Trophoblast cell (in vitro differentiated cells and primary cell): ENCODE results near the gene HBA2.
"Not testable (repeated sequence)": the region's sequence is repeated elsewhere in the genome, so short reads cannot be mapped to it uniquely, and the experiment has no call there.

Source experiments
- DNase-seq, 2 donors: peaks; one replicate each; pipeline ENCODE4 v3.0.0-alpha.2; 2016
- H2AFZ ChIP-seq: 2 replicates; pipeline ENCODE4 v1.6.1; 2013; ENCODE audit warnings: low read length, moderate library complexity, mild to moderate bottlenecking; ENCODE audit not compliant: insufficient read depth, poor library complexity
- H2AK5ac ChIP-seq: 2 replicates; pipeline ENCODE4 v1.6.1; 2013; ENCODE audit warnings: mild to moderate bottlenecking, low read length
- H2BK120ac ChIP-seq: 2 replicates; pipeline ENCODE4 v1.6.1; 2013; ENCODE audit warnings: low read length, mild to moderate bottlenecking, moderate library complexity; ENCODE audit not compliant: insufficient read depth, poor library complexity
- H2BK12ac ChIP-seq: 2 replicates; pipeline ENCODE4 v1.6.1; 2013; ENCODE audit warnings: mild to moderate bottlenecking, low read length, moderate library complexity
- H2BK5ac ChIP-seq: 2 replicates; pipeline ENCODE4 v1.6.1; 2013; ENCODE audit warnings: low read length, low read depth, moderate library complexity, mild to moderate bottlenecking; ENCODE audit not compliant: poor library complexity
- H3K14ac ChIP-seq: 2 replicates; pipeline ENCODE4 v1.6.1; 2013; ENCODE audit warnings: mild to moderate bottlenecking, low read length
- H3K18ac ChIP-seq: 2 replicates; pipeline ENCODE4 v1.6.1; 2013; ENCODE audit warnings: mild to moderate bottlenecking, low read length
- H3K23ac ChIP-seq: 2 replicates; pipeline ENCODE4 v1.6.1; 2013; ENCODE audit warnings: low read length
- H3K27ac ChIP-seq: 2 replicates; pipeline ENCODE4 v1.5.1; 2013; ENCODE audit warnings: low read depth, mild to moderate bottlenecking, inconsistent platforms, low read length, moderate library complexity
- H3K27me3 ChIP-seq: 2 replicates; pipeline ENCODE4 v1.6.1; 2013; ENCODE audit warnings: inconsistent platforms, mild to moderate bottlenecking, low read length, moderate library complexity; ENCODE audit not compliant: insufficient read depth
- H3K36me3 ChIP-seq, 2 experiments: 1 replicate in 1 of 2; 2 replicates in 1 of 2; pipeline ENCODE4 v1.6.1; 2013; ENCODE audit warnings: low read length in 2 of 2, mild to moderate bottlenecking in 2 of 2, moderate library complexity in 1 of 2; ENCODE audit not compliant: insufficient read depth in 2 of 2, control insufficient read depth in 1 of 2
- H3K4ac ChIP-seq: 2 replicates; pipeline ENCODE4 v1.6.1; 2013; ENCODE audit warnings: low read depth, mild to moderate bottlenecking, low read length, moderate library complexity
- H3K4me1 ChIP-seq, 2 experiments: 1 replicate in 1 of 2; 2 replicates in 1 of 2; pipeline ENCODE4 v1.6.1; 2013; ENCODE audit warnings: low read length in 2 of 2, mild to moderate bottlenecking in 2 of 2, moderate library complexity in 1 of 2; ENCODE audit not compliant: insufficient read depth in 2 of 2, control insufficient read depth in 1 of 2
- H3K4me2 ChIP-seq: 2 replicates; pipeline ENCODE4 v1.6.1; 2013; ENCODE audit warnings: inconsistent platforms, mild to moderate bottlenecking, low read length, moderate library complexity
- H3K4me3 ChIP-seq: 2 replicates; pipeline ENCODE4 v1.5.1; 2013; ENCODE audit warnings: mild to moderate bottlenecking, low read depth, low read length, inconsistent platforms
- H3K79me1 ChIP-seq: one replicate; pipeline ENCODE4 v1.6.1; 2013; ENCODE audit warnings: low read length
- H3K79me2 ChIP-seq: 2 replicates; pipeline ENCODE4 v1.6.1; 2013; ENCODE audit warnings: low read length, mild to moderate bottlenecking; ENCODE audit not compliant: control insufficient read depth, insufficient read depth, poor library complexity
- H3K9ac ChIP-seq: 2 replicates; pipeline ENCODE4 v1.6.1; 2013; ENCODE audit warnings: mild to moderate bottlenecking, low read length
- H3K9me3 ChIP-seq: 2 replicates; pipeline ENCODE4 v1.6.1; 2013; ENCODE audit warnings: low read depth, mild to moderate bottlenecking, control low read depth, inconsistent platforms, low read length; ENCODE audit not compliant: insufficient read depth
- H4K12ac ChIP-seq: 2 replicates; pipeline ENCODE4 v1.6.1; 2013; ENCODE audit warnings: low read depth, mild to moderate bottlenecking, low read length, moderate library complexity
- H4K8ac ChIP-seq: 2 replicates; pipeline ENCODE4 v1.6.1; 2013; ENCODE audit warnings: low read depth, mild to moderate bottlenecking, low read length, moderate library complexity
- H4K91ac ChIP-seq: one replicate; pipeline ENCODE4 v1.6.1; 2013; ENCODE audit warnings: low read depth, mild to moderate bottlenecking, low read length, moderate library complexity
- WGBS: extraction: QIAGEN DNeasy Blood & Tissue Kit; methylation state at CpG from one replicate; pipeline ENCODE4 v1.1.7; 2013; ENCODE audit warnings: missing lambda C conversion rate; ENCODE audit not compliant: insufficient read length, insufficient coverage; ENCODE audit errors: extremely low coverage; 5-methylcytosine and 5-hydroxymethylcytosine counted together

Gene HBA2

DNA sequence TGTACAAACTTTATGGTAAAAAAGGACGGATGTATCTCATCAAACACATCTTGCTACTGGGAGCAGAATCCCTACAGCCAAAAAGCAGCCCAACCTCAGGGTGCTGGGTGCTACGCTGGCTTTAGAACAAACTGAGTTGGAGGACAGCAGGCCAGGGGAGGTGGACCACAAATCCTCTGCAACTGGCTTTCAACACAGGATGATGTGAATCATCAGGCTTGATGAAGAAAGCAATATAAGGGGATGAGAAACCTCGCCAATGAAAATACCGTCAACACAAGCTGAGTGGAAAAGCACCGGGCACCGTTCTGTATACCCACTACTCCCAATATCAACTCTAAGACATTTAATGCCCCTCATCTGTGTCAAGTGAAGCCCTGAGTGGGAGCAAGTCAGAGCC lies 21.8 kb downstream of the HBA2 start:
- Histone ChIP-seq H2AK5ac (no peak overlapping the region), H3K36me3 (peaks cover 87 to 88% of the 10 kb centered on the region in 2 experiments), H3K9ac (no peak overlapping the region), H3K4me1 (no peaks in the 10 kb centered on the region), H3K79me1 (no peaks in the 10 kb centered on the region), H3K9me3 (no peaks in the 10 kb centered on the region), H4K91ac (no peak overlapping the region), H3K4ac (no peak overlapping the region), H2AFZ (no peak overlapping the region), H3K14ac (no peak overlapping the region), H3K18ac (no peak overlapping the region), H2BK120ac (no peak overlapping the region), H3K79me2 (no peaks in the 10 kb centered on the region), H4K12ac (no peak overlapping the region), H2BK12ac (no peak overlapping the region), H2BK5ac (no peak overlapping the region), H3K23ac (no peak overlapping the region), H3K4me2 (no peak overlapping the region), H3K4me3 (no peak overlapping the region), H3K27ac (no peak overlapping the region), H4K8ac (no peak overlapping the region), H3K27me3 (no peaks in the 10 kb centered on the region)
- no peak for DNase-seq
- no CpG with 5 or more reads among the region's 6 CpGs for WGBS

DNA sequence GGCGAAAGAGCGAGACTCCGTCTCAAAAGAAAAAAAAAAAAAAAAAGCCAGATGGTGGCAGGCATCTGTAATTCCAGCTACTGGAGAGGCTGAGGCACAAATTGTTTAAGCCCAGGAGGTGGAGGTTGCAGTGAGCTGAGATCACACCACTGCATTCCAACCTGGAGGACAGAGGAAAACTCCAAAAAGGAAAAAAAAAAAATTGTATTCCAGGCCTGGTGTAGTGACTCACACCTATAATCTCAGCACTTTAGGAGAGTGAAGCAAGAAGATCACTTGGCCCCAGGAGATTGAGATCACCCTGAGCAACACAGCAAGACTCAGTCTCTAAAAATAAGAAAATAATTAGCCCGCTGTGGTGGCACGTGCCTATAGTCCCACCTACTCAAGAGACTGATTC lies 27.7 kb downstream of the HBA2 start:
- no peak overlapping the region for H2BK5ac ChIP-seq
- H2BK120ac ChIP-seq = no peak overlapping the region
- H2AK5ac ChIP-seq = no peak overlapping the region
- peaks cover 54 to 64% of the 10 kb centered on the region in 2 experiments for H3K36me3 ChIP-seq
- no peak overlapping the region for H2BK12ac ChIP-seq
- no peak overlapping the region for H3K18ac ChIP-seq
- no peaks in the 10 kb centered on the region for H3K9me3 ChIP-seq
- no peaks in the 10 kb centered on the region for H3K79me2 ChIP-seq
- WGBS = no CpG with 5 or more reads among the region's 5 CpGs
- H3K27ac ChIP-seq = peak overlapping the region; percentile 65
- H2AFZ ChIP-seq = no peak overlapping the region
- no peak overlapping the region for H3K4ac ChIP-seq
- no peak overlapping the region for H4K91ac ChIP-seq
- no peak overlapping the region for H3K4me3 ChIP-seq
- H3K23ac ChIP-seq = no peak overlapping the region
- H3K27me3 ChIP-seq = no peaks in the 10 kb centered on the region
- H3K4me1 ChIP-seq = peaks cover 3 to 5% of the 10 kb centered on the region in 2 experiments
- peaks cover 3% of the 10 kb centered on the region for H3K79me1 ChIP-seq
- no peak overlapping the region for H3K14ac ChIP-seq
- DNase-seq = peak; percentile 83 to 95
- peak overlapping the region; percentile 13 for H3K4me2 ChIP-seq
- no peak overlapping the region for H4K8ac ChIP-seq
- H4K12ac ChIP-seq = no peak overlapping the region
- H3K9ac ChIP-seq = no peak overlapping the region

GRCh38 chr16:203246-203645 lies 30.6 kb downstream of the HBA2 start:
- Histone ChIP-seq H4K8ac (no peak overlapping the region), H3K14ac (no peak overlapping the region), H4K12ac (no peak overlapping the region), H2BK12ac (no peak overlapping the region), H2AFZ (no peak overlapping the region), H2AK5ac (no peak overlapping the region), H3K9me3 (no peaks in the 10 kb centered on the region), H3K23ac (no peak overlapping the region), H3K27ac (no peak overlapping the region), H3K9ac (no peak overlapping the region), H2BK5ac (no peak overlapping the region), H3K18ac (no peak overlapping the region), H3K79me2 (no peaks in the 10 kb centered on the region), H3K4me3 (no peak overlapping the region), H2BK120ac (no peak overlapping the region), H3K4ac (no peak overlapping the region), H3K79me1 (peaks cover 3% of the 10 kb centered on the region), H4K91ac (no peak overlapping the region), H3K4me1 (peaks cover 3 to 5% of the 10 kb centered on the region in 2 experiments), H3K36me3 (peaks cover 47 to 58% of the 10 kb centered on the region in 2 experiments), H3K4me2 (no peak overlapping the region), H3K27me3 (no peaks in the 10 kb centered on the region)
- no peak for DNase-seq
- WGBS = no CpG with 5 or more reads among the region's 4 CpGs

DNA sequence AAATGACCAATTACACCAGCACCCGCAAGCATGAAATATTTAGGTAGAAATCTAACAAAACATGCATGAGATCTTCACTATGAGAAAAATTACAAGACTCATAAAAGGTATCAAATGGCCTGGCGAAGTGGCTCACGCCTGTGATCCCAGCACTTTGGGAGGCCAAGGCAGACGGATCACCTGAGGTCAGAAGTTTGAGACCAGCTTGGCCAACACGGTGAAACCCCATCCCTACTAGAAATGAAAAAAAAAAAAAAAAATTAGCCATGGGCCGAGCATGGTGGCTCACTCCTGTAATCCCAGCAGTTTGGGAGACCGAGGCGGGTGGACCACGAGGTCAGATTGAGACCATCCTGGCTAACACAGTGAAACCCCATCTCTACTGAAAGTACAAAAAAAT lies 31.4 kb downstream of the HBA2 start:
- not testable (repeated sequence) for H3K14ac ChIP-seq, H3K4me1 ChIP-seq, H3K9me3 ChIP-seq, H2BK5ac ChIP-seq, H3K79me1 ChIP-seq, H2AFZ ChIP-seq, H2AK5ac ChIP-seq, DNase-seq, H2BK12ac ChIP-seq, H2BK120ac ChIP-seq, H3K27ac ChIP-seq, H4K12ac ChIP-seq, H3K79me2 ChIP-seq, H4K8ac ChIP-seq, H3K27me3 ChIP-seq, H3K18ac ChIP-seq, H4K91ac ChIP-seq, H3K9ac ChIP-seq, H3K4me2 ChIP-seq, H3K4ac ChIP-seq, H3K4me3 ChIP-seq, H3K23ac ChIP-seq
- WGBS = no CpG with 5 or more reads among the region's 9 CpGs
- peaks cover 44 to 56% of the 10 kb centered on the region in 2 experiments for H3K36me3 ChIP-seq
